ENCODE data around the gene LAMA2. TPM values are rescaled to one million over a fixed set of nuclear protein-coding genes. Genes with fewer than 3 reads are reported as not detected.

LAMA2 gene
- total RNA-seq, 1 experiment from 2014 or later: 0.41 TPM

DNA sequence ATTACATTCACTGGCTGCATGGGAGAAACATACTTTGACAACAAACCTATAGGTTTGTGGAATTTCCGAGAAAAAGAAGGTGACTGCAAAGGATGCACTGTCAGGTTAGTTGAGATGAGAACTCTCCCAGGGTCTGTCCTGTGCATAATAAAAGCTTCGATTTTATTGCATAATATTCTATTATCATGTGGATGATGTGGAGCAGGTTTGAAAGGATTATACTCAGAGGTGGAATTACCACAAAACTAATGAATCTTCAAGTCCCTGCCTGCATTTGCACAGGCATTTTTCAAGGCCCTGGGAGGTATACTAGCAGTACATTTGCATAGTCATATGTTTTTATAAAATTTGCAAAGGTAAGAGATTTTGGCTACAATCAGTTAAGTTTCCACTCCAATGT, 577.3 kb downstream of the LAMA2 start:
- DNase-seq (ENCODE audit: low read depth): no peak
- in situ Hi-C loops (cut with HindIII; ENCODE audit: low pct_unique_long_range_greater_than_20kb, low sequenced_read_pairs): no loop called here

DNA sequence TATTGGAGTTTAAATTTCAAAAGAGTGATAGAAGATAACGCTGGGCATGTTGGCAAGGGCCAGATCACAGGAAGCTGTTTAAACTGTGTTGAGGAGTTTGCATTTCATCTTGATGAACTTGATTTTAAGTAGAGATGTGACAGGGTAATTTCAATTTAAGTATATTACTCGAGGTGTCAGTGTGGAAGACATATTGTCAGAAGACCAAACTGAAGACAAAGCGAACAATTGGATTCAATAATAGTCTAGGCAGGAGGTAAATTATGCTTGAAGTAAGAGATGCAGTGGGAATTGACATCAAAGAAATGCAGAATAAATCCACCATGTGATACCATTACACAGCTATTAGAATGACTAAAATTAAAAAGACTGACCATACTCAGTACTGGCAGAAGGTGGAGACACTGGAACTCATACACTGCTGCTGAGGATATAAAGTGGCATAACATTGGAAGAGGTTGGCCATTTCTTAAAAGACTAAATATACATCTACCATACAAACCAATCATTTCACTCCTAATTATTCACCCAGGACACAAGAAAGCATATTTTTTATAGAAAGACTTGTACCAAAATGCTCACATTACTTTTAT, 586.2 kb downstream of the LAMA2 start:
- DNase-seq (ENCODE audit: low read depth): no peak
- in situ Hi-C loops (cut with HindIII; ENCODE audit: low pct_unique_long_range_greater_than_20kb, low sequenced_read_pairs): no loop called here

DNA sequence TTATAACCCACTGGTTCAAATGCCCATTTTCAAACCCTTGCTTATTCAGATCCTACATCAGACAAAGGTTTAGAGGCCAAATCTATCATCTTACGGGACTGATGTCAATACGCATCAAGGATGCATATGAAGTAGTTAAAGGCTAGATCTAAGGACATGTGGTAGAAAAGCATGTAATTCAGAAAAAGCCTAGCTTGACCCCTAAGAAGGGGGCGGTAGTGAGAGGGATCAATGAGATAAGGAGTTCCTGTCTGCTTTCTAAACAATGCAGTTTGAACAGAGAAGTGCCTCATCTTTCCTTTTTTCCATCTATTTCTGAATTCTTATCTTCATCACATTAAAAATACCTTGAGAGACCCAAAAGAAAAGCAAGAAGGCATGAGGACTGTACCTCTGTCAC, 589.3 kb downstream of the LAMA2 start:
- no peak for DNase-seq (ENCODE audit: low read depth)
- in situ Hi-C loops (cut with HindIII; ENCODE audit: low pct_unique_long_range_greater_than_20kb, low sequenced_read_pairs): no loop called here

DNA sequence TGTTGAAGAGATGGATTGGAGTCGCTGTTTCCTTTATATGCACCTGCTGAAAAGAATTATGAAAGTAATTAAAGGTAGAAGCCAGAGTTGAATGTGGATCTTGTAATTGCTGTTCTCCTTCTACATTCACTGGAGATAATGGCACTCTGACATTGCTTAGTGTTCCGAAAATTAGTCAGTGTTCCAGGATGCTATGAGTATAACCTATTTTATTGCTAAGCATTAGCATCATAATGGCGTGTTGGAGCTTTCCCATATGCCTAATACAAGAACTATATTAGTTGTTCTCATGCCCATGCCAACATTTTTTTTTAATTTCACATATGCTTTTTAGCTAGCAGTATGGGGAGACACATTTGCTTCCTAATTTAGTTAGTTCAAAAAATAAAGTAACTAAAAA, 590.6 kb downstream of the LAMA2 start:
- in situ Hi-C loops (cut with HindIII; ENCODE audit: low pct_unique_long_range_greater_than_20kb, low sequenced_read_pairs): no loop called here
- DNase-seq (ENCODE audit: low read depth): no peak

DNA sequence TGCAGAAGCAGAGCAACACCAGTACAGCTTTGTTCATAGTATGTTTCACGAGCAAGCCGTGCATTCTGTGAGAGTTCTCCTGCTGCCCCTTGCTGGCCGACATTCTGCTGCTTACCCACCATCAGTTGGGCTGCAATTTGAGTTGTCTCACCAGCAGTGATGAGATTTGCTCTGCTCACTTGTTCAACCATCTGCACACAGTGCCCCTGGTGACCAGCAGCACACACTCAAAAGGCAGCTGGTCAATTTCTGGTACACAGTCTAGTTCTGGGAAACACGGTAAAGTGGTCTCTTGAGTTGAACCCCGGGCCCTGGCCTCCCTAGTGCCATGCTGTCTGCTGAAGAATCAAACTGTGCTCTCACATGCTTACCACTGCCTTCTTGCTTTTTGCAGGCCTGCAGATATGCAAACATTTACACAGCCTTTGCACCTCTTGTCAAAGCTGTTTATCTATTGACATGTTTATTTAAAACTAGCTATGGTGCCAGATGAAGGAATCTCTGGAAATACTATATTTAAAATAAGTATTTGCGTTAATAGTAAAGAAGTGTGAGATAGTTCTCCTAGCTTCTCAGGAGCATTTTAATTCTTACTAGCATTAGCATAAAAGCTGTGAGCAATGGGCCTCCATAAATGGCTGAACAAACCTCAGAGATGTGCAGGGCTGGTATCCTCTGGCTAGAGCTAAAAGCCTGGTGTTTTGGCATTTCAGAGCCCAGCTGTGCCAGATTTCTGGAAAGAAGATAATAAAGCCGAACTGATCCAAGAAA, 592.7 kb downstream of the LAMA2 start:
- no peak for DNase-seq (ENCODE audit: low read depth)
- in situ Hi-C loops (cut with HindIII; ENCODE audit: low pct_unique_long_range_greater_than_20kb, low sequenced_read_pairs): no loop called here

DNA sequence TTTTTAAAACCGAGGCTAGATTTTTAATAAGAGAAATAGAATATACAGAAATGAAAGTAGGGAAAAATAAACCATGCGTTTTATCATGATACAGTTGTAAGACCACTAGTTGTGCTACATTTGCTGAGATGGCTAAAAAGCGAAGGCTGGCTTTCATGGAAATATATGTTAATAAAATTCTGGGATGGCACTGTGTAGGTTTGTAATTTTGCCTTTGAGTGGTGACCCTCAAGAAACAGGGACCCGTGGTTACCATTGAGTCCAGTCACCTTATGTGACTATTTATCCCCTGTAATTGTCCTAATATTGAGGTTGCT, 593.3 kb downstream of the LAMA2 start:
- in situ Hi-C loops (cut with HindIII; ENCODE audit: low pct_unique_long_range_greater_than_20kb, low sequenced_read_pairs): no loop called here
- no peak for DNase-seq (ENCODE audit: low read depth)

DNA sequence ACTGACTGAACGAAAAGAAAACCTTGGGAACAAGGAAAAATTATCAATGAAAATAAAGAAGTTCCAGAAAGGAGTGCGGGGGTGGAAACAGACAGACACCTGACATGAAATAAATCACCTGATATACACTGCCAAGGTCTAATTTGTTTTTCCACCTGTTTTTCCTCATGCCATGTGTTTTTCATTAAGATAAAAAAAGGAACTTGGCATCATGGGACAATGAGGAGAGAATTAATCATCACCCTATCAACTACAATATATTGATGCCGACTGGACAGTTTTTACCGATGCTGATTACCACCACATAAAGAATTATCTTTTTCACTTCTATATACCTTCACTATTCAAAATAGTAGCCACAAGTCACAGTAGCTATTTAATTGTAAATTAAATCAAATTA, 593.9 kb downstream of the LAMA2 start:
- in situ Hi-C loops (cut with HindIII; ENCODE audit: low pct_unique_long_range_greater_than_20kb, low sequenced_read_pairs): no loop called here
- DNase-seq (ENCODE audit: low read depth): no peak

DNA sequence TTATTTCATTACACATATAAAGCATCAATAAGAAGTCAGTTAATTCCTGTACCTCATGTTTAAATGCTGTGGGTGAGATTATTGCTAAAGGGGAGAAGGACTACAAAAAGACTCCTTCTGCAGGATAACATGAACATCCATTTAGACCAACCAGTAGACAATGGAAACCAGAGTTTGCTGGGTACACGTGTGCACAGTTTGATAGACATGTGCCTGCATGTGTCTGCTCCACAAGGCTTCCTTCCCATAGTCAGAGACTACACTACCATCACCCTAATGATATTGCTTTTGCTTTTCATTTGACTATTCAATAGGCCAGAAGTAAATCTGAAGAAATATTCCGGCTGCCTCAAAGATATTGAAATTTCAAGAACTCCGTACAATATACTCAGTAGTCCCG, 595.4 kb downstream of the LAMA2 start:
- DNase-seq (ENCODE audit: low read depth): no peak
- in situ Hi-C loops (cut with HindIII; ENCODE audit: low pct_unique_long_range_greater_than_20kb, low sequenced_read_pairs): no loop called here

DNA sequence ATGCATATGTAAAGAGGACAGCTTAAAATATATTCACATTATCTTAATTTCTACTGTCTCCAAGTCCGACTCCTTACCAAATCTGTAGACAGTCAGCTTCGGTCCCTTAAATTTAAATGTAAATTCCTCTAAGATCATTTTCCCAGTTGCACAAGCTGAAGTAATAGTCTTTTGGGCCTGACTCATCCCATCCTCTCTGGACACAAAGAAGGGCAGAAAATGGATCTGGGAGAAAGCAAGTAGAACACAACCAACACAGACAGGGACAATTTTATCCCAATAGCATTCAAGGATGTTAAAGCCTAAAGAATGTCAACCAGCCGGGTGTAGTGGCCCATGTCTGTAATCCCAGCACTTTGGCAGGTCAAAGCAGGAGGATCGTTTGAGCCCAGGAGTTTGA, 598.8 kb downstream of the LAMA2 start:
- no peak for DNase-seq (ENCODE audit: low read depth)
- in situ Hi-C loops (cut with HindIII; ENCODE audit: low pct_unique_long_range_greater_than_20kb, low sequenced_read_pairs): no loop called here

DNA sequence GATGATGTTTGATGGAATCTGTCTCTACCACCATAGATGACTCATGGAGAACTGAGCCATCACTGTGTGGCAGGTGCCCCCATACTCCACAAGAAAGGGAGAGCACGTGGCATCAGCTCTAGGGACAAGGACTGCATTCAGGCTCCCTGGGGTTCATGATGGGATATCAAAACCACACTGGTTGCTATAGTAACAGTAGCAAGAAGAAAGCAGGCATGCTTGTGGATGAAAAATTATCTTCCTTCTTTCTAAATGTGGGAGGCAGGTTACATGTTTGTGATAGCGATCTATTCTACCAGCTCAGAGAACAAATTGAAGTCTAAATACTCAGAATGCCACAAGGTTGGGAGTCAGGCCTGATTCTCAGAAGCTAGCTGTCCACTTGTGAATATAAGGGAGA, 602.8 kb downstream of the LAMA2 start:
- DNase-seq (ENCODE audit: low read depth): no peak
- in situ Hi-C loops (cut with HindIII; ENCODE audit: low pct_unique_long_range_greater_than_20kb, low sequenced_read_pairs): no loop called here

DNA sequence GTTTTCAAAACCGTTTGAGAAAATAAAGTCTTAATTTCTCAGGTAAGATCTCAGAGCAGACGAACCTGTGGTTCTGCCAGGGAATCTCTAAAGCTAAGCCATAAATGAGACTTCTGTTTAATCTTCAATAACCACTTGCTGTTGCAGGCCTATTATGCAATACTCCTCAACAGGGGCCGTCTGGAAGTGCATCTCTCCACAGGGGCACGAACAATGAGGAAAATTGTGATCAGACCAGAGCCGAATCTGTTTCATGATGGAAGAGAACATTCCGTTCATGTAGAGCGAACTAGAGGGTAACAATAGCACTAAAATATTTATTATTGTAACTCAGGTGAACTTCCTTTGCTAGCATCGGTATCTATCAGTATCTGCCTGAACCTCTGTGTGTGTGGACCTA, 603.4 kb downstream of the LAMA2 start:
- DNase-seq (ENCODE audit: low read depth): no peak
- in situ Hi-C loops (cut with HindIII; ENCODE audit: low pct_unique_long_range_greater_than_20kb, low sequenced_read_pairs): no loop called here

DNA sequence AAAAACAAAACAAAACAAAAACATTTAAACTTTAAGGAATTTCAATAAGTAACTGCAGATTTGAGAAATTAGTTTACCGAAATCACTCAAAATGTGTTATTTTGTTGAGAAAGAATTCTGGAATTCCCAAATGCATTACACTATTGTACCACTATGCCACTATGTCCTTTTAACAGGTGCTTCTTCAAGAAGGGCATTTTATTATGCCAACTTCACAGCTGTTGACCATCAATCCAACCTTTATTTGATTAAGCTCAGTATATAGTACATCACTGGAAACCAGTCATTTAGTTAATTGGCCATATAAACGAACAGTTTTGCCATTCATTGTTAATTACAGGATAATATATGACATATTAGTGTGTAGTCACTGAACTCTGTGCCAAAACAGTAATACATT, 605.4 kb downstream of the LAMA2 start:
- in situ Hi-C loops (cut with HindIII; ENCODE audit: low pct_unique_long_range_greater_than_20kb, low sequenced_read_pairs): no loop called here
- no peak for DNase-seq (ENCODE audit: low read depth)

DNA sequence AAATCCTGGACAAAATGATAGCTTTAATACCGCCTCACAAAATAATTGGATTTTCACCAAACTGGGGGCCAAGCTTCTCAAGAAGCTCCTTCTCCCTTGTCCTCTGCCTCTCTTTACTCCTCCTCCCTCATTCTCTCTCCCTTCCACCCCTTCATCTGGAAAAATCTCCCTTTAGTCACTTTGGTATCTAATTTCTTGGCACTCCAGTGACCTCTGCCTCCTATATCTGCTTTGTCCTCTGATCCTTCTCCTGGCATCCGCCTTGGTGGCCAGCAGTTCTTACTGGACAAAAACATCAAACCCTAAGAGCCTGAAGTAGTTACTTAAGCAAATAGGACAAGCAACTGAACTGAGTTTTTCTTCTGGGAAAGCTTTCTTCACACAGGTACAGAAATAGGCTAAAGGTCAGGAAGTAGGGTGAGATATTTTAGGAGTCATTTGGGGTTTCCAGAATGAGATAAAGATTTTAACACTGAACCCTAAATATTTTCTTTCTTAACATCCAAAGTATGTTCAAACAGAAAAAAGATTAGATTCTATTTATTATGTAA, 606.4 kb downstream of the LAMA2 start:
- in situ Hi-C loops (cut with HindIII; ENCODE audit: low pct_unique_long_range_greater_than_20kb, low sequenced_read_pairs): no loop called here
- DNase-seq (ENCODE audit: low read depth): no peak

DNA sequence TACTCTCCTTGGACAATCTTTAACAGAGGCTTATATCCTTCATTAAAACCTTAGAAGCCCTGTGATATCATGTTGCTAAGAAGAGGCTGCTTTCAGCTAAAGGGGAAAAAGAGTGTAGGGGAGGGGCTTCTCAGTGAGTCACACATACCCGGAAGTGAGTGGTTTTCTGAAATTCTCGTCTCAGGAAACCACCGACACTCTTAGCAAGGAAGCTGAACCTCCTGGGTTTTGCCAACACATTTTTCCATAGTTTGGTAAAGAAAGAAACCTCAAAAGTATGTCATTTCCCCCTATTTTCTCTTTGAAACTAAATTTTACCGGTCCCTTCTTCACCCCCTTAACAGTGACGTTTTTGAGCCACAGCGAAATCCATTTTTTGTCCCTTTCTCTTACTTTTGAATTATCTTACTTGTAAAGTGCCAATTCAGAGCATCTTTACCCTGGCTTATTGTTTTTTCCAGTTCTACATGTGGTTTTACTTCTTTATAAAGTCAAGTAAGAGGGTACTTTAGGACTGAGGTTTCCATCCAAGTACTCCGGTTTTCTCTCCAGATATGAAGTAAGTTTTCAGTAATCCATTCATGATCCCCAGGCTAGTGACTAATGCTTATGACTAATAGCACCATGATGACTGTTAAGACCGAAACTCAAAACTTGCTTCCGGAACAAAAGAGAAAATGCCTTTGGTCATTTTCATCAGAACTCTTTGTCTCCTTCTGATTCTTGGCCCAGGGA, 607.8 kb downstream of the LAMA2 start:
- peak; percentile 91 for DNase-seq (ENCODE audit: low read depth)
- in situ Hi-C loops (cut with HindIII; ENCODE audit: low pct_unique_long_range_greater_than_20kb, low sequenced_read_pairs): no loop called here

DNA sequence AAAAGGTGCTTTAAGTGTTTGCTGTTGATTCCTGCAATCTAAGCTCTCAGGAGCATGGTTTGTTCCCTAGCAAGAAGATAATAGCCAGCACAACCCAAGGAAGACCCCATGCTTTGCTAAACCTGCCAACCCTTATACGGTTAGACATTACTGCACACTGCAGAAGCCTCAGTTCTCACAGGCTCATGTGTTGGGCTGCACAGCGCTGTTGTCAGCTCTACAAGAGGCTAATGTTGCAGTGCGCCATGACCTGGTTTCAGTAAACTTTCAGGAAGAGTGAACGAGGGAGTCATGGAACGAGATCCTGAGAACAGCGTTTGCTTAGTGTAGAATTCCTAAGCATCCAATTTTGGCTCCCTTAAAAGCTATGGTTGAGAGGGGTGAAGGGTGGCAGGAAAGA, 608.5 kb downstream of the LAMA2 start:
- DNase-seq (ENCODE audit: low read depth): no peak
- in situ Hi-C loops (cut with HindIII; ENCODE audit: low pct_unique_long_range_greater_than_20kb, low sequenced_read_pairs): no loop called here

DNA sequence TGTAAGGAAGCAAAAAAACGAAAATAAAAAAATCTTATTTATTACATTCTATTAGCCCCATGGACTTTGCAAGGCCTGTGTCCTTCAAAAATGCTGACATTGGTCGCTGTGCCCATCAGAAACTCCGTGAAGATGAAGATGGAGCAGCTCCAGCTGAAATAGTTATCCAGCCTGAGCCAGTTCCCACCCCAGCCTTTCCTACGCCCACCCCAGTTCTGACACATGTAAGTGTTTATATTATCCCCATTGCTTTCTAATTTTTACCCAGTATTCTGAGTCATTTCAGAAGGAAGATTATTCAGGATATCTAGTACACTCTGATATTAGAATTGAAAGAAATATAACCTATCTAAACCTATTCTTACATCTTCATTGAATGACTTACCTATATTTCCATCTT, 609.3 kb downstream of the LAMA2 start:
- in situ Hi-C loops (cut with HindIII; ENCODE audit: low pct_unique_long_range_greater_than_20kb, low sequenced_read_pairs): no loop called here
- no peak for DNase-seq (ENCODE audit: low read depth)

DNA sequence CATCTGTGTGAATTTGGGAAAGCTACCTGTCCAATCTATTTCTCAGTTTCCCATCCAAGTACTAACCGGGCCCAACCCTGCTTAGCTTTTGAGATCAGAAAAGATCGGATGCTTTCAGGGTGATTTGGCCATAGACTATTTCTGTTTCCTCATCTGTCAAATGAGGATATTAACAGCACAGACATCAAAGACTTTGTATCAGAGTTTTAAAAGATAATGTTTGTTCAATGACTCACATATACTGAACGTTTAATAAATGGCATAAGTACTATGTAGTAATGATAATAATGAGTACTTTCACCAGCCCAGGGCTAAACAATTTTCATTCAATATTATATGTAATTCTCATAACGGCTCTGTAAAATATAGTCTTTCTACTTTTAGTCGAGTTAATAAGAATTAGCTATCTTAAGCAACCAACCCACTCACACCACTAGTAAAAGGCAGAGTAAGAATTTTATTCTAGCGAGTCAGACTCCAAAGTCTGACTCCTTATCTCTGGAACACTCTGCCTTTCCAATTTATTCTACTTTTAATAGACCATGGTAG, 610.5 kb downstream of the LAMA2 start:
- in situ Hi-C loops (cut with HindIII; ENCODE audit: low pct_unique_long_range_greater_than_20kb, low sequenced_read_pairs): no loop called here
- peak; percentile 59 for DNase-seq (ENCODE audit: low read depth)

DNA sequence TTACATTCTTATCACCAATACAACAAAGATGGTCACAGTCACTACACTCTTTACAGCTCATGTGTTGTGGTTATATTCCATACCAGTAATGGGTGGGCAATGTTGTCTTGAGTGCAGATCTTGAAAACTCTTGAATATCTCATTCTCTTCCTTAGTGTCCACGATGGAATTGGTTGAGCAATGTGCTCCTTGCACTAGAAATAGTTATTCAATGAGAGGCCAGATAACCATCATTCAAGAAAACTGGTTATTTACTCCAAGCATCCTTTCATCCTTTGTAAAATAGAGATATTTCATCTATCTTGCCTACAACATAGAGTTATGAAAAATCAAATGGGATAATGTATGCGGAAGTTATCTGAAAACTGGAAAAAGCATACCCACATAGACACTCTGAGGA, 611.2 kb downstream of the LAMA2 start:
- no peak for DNase-seq (ENCODE audit: low read depth)
- in situ Hi-C loops (cut with HindIII; ENCODE audit: low pct_unique_long_range_greater_than_20kb, low sequenced_read_pairs): no loop called here

DNA sequence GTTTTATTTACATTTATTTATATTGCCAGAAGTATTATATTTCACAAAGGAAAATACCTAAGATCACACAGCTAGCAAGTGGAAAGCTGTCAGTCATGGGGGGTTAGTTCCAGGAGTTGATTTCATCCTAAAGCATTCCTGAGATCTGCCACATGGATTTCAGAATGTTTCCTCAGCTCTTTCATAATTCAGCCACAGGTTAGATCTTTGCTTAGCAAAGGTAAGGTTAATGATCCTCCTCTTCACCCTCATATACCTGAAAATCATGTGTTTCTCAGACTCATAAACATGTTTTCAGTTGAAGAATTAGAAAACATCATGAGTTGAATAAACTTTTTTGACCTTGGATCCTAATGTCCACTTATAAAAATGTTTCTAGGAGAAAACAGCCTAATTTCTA, 611.6 kb downstream of the LAMA2 start:
- no peak for DNase-seq (ENCODE audit: low read depth)
- in situ Hi-C loops (cut with HindIII; ENCODE audit: low pct_unique_long_range_greater_than_20kb, low sequenced_read_pairs): no loop called here

Data from Caki2 (cell line).